ENCODE data around the gene CFAP77.

CFAP77 gene

DNA sequence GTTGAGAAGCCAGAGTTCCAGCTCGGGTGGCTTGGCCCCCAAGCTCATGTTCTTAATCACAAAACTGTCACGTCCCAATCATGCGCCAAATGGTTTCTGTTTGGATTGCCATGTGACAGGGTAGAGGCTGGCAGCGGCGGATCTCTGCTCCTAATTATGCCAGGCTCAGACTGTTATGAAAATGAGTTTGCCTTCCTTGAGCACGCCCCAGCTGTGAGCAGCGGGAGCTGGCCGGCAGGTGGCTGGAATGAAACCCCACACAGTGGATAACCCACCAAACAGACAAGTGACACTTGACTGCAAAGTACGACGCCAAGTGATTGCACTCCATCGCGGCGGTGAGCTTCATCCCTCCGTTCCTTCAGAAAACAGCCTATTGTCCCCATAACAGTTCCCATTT is 75.4 kb downstream of the CFAP77 start:
- no peak for DNase-seq (ENCODE audit: low read depth, low spot score)
- ChIA-PET POLR2A (no interaction called here), CTCF (interaction anchor here (0.8 kb wide), 1 partner anchor 315 kb away, joined by 3 read pairs; no protein-coding TSS in a partner anchor)
- H3K4me3 ChIP-seq (ENCODE audit: low read depth, low read length) = no peak overlapping the region
- TF ChIP-seq, protein P1, sequence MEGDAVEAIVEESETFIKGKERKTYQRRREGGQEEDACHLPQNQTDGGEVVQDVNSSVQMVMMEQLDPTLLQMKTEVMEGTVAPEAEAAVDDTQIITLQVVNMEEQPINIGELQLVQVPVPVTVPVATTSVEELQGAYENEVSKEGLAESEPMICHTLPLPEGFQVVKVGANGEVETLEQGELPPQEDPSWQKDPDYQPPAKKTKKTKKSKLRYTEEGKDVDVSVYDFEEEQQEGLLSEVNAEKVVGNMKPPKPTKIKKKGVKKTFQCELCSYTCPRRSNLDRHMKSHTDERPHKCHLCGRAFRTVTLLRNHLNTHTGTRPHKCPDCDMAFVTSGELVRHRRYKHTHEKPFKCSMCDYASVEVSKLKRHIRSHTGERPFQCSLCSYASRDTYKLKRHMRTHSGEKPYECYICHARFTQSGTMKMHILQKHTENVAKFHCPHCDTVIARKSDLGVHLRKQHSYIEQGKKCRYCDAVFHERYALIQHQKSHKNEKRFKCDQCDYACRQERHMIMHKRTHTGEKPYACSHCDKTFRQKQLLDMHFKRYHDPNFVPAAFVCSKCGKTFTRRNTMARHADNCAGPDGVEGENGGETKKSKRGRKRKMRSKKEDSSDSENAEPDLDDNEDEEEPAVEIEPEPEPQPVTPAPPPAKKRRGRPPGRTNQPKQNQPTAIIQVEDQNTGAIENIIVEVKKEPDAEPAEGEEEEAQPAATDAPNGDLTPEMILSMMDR (IDR thresholded peaks at IDR 0.05; ENCODE audit: insufficient read depth, low read length, missing control alignments) = no peak

DNA sequence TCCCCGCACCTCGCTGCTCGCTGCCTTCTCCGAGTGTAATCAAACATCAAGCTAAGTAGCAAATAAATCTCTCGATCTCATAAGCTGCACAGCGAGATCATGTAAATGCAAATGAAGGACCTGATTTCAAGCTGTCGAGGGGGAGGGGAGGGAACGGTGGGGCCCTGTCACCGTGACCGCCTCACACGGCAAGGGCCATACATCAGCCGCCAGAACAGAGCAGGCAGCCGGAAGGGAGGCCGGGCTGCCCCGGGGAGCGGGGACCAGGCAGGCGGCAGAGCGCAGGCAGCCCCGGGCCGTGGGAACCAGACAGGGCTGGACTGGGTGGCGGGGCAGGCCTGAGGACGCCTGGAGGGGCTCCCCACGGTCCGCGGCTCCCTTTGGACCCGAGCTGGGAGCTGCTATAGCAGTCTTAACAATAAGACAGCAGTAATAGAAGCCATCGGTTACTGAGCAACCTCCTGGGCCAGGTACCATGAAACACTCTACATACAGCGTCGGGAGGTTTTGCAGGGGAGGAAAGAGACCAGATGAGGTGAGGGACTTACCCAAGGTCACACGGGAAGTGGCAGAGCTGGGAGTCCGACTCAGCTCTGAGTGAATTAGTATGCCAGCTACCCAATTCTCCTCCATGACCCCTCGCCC is 76.8 kb downstream of the CFAP77 start:
- ChIA-PET CTCF (no interaction called here), POLR2A (no interaction called here)
- H3K4me3 ChIP-seq (ENCODE audit: low read depth, low read length) = no peak overlapping the region
- DNase-seq (ENCODE audit: low read depth, low spot score) = no peak
- TF ChIP-seq, protein P1 (IDR thresholded peaks at IDR 0.05; ENCODE audit: insufficient read depth, low read length, missing control alignments) = no peak

DNA sequence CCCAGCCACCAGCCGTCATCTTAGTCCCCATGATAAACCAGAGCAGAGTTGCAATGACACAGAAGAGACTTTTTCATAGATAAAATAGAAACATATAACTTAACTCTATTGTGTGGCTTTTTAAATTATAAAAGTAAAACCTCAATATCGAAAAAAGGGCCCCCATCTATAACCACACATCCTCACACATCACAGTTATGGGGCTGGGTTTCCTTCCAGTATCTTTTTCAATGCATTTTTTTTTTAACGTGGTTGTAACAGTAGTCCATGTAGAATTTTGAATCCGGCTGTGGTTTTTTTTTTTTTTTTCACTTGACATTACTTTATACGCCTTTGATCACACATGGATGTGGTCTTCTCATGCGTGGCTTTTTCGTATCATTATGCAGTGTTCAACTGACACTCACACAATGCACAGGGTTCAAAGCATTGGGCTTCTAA is 77.4 kb downstream of the CFAP77 start:
- no peak overlapping the region for H3K4me3 ChIP-seq (ENCODE audit: low read depth, low read length)
- ChIA-PET POLR2A (no interaction called here), CTCF (no interaction called here)
- TF ChIP-seq, protein P1 (IDR thresholded peaks at IDR 0.05; ENCODE audit: insufficient read depth, low read length, missing control alignments) = no peak
- DNase-seq (ENCODE audit: low read depth, low spot score) = no peak

DNA sequence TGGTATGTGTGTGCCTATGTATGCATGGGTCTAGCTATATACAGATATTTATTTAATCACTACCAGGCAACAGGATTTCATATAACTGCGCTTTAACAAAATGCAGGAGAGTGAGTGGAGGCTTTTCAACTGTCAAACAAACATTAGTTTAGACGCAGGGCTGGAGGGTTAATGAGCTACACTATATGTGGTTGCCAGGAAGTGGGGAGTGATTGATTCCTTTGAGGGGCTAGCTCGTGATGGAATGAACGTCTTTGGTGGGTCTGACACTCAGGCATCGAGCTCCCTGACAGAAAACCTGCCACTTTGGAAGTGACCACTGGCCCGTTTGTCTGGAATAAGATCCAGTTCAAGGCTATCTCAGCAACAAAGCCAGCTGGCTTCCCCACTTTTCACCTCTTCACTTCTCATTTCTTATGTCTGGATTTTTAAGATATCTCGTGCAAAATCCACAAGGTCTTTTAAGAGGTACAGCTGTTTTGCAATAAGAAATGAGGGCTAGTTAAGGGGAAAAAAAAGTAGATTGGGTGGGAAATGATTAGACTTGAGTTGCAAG is 78.0 kb downstream of the CFAP77 start:
- no peak overlapping the region for H3K4me3 ChIP-seq (ENCODE audit: low read depth, low read length)
- POLR2A ChIA-PET = no interaction called here
- CTCF ChIA-PET = no interaction called here
- DNase-seq (ENCODE audit: low read depth, low spot score) = no peak
- TF ChIP-seq, protein P1 (IDR thresholded peaks at IDR 0.05; ENCODE audit: insufficient read depth, low read length, missing control alignments) = no peak

DNA sequence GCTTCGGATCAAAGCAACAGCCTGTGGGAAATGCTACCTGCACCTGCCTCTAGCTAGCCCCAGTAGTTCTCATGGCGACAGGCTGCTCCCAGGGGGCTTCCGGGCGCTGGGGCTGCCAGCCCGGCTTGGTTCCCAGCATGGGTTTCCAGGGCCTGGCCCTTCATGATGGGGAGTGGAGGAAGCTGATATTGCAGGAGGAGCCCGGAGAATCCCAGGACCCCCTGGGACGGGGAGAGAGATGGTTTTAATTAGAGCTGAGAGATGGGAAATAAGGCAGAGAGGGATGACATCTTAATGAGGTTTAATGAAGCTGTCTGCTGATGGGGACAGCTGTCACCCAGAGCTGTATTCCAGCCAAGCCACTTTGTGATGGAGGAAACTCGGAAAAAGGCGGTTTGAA is 78.6 kb downstream of the CFAP77 start:
- ChIA-PET POLR2A (no interaction called here), CTCF (interaction anchor here (0.9 to 1.5 kb wide), 2 partner anchors 9 to 18 kb away, joined by 3 to 7 read pairs; no protein-coding TSS in a partner anchor)
- TF ChIP-seq, protein P1 (IDR thresholded peaks at IDR 0.05; ENCODE audit: insufficient read depth, low read length, missing control alignments) = no peak
- DNase-seq (ENCODE audit: low read depth, low spot score) = no peak
- H3K4me3 ChIP-seq (ENCODE audit: low read depth, low read length) = no peak overlapping the region

DNA sequence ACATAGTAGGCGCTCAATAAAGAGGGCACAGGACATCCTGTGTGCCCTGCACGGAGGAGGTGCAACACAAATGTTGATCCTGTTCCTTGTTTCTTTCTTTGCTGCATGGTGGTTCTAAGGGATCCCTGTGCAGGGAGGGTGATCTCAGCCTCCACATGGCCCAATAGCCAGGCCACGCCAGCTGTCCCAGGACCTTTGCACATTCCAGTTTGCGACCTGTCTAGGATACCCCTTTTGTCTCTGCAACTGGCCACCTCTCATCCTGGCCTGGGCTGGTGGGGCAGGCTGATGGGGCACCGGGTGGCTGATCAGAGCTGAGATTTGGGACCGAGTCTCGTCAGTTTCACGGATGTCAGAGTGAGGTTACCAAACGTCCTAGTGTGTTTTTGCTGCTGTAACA is 79.5 kb downstream of the CFAP77 start:
- no peak overlapping the region for H3K4me3 ChIP-seq (ENCODE audit: low read depth, low read length)
- TF ChIP-seq, protein P1 (IDR thresholded peaks at IDR 0.05; ENCODE audit: insufficient read depth, low read length, missing control alignments) = no peak
- ChIA-PET POLR2A (no interaction called here), CTCF (interaction anchor here (0.9 to 1.5 kb wide), 2 partner anchors 9 to 18 kb away, joined by 3 to 7 read pairs; no protein-coding TSS in a partner anchor)
- DNase-seq (ENCODE audit: low read depth, low spot score) = no peak

Measured in AG04449 (cell line).